HG03378 (cell line): ENCODE data around the gene SF3B5.
"Not testable (repeated sequence)": the region's sequence is repeated elsewhere in the genome, so short reads cannot be mapped to it uniquely, and the experiment has no call there.

Source experiments
- ATAC-seq: cut with Tn5 transposase; IDR thresholded peaks from one replicate; pipeline ENCODE4 v1.9.1; 2021; ENCODE audit warnings: mild to moderate bottlenecking, moderate library complexity; ENCODE audit not compliant: unreplicated experiment

The SF3B5 gene

DNA sequence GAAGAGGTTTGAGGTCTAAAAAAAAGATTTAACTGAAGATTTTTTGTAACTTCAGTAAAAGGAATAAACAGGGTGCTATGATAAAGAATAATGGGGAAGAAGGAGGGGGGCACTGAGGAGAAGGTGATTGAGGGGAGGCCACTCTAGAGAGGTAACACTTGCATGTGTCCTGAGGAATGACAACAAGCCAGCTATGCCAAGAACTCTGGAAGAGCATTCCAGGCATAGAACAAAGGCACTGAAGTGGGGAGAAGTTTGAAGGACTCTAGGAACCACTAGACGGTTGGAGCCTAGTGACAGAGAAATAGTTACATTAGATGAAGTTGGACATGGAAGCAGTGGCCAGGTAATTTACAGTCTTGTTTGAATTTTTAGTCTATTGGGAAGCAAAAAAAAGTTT is 10.8 kb upstream of the SF3B5 start:
- ATAC-seq: no peak

DNA sequence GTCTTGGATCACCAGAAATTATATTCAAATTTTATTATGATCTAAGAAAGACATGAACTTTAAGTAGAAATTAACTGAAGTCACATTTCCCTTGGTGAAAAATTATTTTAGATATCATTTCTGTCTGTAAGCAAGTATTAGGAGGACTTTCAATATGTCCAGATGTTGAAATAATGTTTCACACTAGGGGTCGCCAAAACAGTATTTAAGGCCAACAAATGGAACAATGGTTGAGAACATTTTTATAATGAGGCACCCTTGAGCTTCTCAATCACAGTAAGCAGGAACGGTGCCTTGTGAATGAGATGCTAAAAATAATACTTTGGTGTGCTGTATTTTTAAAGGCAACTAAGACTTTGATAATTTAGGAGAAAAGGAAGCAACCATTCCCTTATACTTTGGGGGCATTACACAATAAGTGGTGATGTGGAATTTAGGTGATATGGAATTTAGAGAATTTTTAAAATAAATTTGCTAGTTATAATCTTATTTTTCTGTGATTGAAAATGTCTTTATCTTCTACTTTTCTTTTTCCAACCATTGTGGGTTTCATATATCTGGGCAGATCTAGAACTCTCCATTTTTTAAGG is 9.6 kb upstream of the SF3B5 start:
- peak; percentile 88 for ATAC-seq

DNA sequence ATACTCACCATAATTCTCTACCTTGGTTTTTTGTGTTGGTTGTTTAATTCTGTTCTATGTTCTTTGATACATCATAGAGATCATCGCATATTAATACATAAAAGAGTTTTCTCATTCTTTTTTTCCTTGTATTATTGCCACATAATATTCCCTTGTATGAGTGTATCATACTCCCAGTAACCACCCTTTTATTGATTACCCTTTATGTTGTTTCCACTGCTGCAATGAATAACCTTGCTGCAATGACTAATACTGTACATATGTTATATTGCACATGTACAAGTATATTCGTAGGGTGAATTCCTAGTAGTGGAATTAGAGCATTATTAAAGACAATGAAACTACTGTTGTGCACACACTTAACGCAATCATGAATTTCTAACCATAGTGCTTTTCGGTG is 9.1 kb upstream of the SF3B5 start:
- ATAC-seq: peak; percentile 16

GRCh38 chr6:144103026-144103563 is 7.7 kb upstream of the SF3B5 start:
- ATAC-seq: no peak

DNA sequence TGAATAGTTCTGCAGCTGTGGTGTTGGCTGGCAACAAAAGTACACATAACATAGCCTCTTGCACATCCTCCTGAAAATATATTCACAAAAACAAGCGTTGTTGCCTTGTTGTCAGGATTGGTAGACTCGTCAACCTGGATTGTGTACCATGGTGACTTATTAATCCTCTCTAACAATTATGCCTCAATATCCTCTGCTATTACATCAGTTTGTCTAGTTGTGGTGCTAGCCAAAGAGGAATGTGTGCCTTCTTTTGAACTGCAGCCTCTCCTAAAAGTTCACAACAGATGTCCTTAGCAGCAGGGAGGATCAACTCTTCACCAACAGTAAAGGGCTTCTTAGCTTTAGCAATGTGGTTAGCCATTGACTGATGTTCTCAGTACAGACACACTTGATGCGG is 3.6 kb upstream of the SF3B5 start:
- no peak for ATAC-seq

- no peak for ATAC-seq
Measured at GRCh38 chr6:144094731-144095133, 641 bp downstream of the SF3B5 start.

DNA sequence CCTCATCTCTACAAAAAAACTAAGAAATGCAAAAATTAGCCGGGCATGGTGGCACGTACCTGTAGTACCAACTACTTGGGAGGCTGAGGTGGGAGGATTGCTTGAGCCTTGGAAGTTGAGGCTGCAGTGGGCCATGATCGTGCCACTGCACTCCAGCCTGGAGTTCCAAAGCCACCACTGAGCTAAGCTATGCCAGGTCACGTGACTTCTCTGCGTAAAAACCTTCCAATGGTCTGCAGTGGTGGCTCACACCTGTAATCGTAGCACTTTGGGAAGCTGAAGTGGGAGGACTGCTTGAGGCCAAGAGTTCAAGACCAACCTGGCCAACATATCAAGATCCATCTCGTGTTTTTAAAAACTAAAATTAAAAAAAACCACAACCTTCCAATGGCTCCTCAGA is 1.7 kb downstream of the SF3B5 start:
- no peak for ATAC-seq

GRCh38 chr6:144093236-144093635 is 2.1 kb downstream of the SF3B5 start:
- no peak for ATAC-seq

DNA sequence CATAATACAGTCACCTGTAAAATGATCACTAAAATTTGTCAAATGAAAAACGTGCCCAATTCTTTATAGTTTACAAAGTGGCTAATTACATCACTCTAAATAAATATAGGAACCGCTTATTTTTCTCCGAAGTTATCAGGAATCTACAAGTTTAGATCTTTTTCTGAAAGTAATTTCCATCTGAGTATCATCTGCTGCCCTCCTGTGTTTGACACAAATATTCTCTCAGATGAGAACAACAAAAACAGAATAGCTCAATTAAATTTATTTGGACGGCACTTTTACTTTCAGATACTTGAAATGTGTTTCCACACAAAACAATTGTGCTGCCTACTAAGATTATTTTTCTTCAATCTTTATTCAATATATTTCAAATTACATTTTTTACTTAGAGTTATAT is 5.0 kb downstream of the SF3B5 start:
- ATAC-seq: no peak

DNA sequence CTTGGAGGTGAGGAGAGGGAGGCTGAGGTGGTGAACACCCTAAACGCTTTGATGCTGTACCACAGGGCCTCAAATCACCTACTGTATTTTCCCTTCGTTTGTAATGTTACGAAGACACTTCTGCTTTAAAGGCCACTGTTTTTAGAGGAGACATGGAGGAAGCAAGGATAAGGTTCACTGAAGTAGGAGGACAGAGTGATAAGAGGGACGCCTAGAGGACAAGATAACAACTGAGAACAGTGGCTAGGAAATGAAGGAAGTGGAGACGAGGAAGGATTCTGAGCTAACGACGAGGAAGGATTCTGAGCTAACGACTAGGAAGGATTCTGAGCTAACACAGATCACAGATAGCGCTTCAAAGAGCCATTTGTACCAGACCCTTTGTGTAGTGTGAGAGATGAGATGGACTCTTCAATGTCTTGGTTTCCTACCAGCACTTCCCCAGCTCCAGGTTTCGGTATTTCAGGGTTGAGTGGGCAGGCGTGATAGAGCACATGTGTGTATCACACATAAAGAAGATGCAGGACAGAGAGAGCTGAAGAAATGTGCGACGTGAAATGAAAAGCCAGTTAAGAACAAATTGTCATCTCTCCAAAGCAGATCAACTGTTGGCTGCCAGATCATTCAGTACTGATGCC is 7.5 kb downstream of the SF3B5 start:
- ATAC-seq: no peak

GRCh38 chr6:144086959-144087358 is 8.4 kb downstream of the SF3B5 start:
- ATAC-seq: no peak

DNA sequence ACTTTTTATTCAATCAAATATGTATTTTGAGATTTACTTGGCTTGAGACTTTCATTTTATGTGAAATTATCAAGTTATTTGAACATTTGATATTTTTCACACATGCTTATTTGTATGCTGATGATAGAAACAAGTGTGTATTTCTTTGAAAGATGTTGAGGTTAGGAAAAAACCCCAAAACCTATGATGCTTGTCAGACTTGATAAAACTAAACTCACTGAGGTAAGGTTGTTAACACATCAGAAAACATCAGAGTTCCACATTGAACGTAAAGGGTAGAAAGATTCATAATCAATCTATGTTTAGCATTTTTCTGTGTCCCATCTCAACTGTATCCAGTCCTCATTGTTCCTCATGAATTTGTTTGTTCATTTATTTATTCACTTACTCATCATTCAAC is 12.2 kb downstream of the SF3B5 start:
- ATAC-seq: no peak

GRCh38 chr6:144082412-144082811 is 13.0 kb downstream of the SF3B5 start:
- not testable (repeated sequence) for ATAC-seq

DNA sequence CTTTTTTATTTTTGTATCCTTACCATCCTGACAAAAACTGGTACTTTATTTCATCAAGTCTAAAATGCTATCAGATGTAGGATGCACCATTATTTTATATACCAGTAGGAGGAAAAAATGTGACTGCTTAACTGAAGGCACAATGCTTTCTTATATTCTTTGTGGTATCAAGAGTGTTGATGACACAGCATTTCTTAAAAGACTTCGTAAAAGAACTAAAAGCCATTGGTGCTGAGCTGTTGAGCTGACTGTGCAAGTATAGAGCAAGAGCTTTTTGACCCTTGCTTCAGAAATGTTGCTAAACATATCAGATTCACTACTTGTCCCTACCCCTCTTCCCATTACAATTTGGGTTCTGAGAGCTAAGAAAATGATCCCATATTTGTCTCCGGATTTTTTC is 17.5 kb downstream of the SF3B5 start:
- ATAC-seq: no peak

GRCh38 chr6:144075875-144076274 is 19.5 kb downstream of the SF3B5 start:
- ATAC-seq: no peak

- peak; percentile 57 for ATAC-seq
Measured at GRCh38 chr6:144075187-144075586, 20.2 kb downstream of the SF3B5 start.

GRCh38 chr6:144073024-144073423 is 22.3 kb downstream of the SF3B5 start:
- ATAC-seq: no peak

DNA sequence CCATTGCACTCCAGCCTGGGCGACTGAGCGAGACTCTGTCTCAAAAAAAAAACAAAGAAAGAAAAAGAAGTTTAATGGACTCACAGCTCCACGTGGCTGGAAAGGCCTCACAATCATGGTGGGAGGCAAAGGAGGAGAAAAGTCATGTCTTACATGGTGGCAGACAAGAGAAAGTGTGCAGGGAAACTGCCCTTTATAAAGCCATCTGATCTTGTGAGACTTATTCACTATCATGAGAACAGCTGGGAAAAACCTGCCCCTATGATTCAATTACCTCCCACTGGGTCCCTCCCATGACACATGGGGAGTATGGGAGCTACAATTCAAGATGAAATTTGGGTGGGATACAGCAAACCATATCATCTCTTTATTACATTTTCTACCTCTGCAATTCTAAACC is 25.9 kb downstream of the SF3B5 start:
- no peak for ATAC-seq

DNA sequence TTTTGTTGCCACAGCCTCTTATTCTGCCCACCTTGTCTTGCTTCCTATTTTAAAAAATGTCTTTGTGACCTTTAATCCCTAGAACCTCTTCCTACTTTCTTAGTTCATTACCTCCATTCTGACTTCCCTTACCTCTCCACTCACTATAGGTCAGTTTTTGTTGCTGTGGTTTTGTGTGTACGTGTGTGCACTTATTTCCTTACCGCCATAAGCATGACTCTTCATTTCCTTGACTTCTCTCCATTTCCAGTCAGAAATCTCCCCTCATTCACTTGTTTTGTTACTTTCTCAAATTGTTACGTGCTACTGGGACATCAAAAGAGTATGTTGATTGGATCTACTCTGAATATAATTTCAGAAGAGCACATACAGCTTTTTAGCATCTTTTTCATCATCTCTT is 26.6 kb downstream of the SF3B5 start:
- ATAC-seq: no peak

DNA sequence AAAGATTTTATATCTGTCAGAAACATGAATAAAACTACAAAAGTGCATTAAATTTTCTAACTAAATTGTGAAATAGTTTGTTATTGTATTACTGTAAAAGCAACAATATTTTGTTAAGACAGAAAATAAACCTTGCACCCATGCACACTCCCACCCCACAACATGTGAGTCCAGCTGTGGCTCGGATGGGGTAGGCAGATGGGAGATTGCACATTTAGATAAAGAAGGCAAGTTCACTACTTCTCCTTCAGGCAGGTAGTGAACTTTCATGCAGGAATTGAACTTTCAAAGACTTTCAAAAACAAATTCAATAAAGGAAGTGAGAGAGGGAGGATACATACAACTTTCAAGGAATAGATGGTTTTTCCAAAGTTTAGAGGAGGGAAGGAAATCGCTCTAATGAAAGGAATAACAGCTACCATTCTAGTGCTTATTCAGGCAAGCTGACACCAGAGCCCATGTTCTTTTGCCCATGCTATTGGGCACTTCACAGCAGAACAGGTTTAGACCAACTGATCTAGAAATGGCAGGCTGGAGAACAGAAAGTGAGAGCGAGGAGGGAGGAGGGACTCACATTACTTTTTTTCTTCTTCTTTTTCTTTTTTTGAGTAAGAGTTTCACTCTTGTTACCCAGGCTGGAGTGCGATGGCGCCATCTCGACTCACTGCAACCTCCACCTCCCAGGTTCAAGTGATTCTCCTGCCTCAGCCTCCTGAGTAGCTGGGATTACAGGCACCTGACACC is 28.5 kb downstream of the SF3B5 start:
- peak; percentile 52 for ATAC-seq

DNA sequence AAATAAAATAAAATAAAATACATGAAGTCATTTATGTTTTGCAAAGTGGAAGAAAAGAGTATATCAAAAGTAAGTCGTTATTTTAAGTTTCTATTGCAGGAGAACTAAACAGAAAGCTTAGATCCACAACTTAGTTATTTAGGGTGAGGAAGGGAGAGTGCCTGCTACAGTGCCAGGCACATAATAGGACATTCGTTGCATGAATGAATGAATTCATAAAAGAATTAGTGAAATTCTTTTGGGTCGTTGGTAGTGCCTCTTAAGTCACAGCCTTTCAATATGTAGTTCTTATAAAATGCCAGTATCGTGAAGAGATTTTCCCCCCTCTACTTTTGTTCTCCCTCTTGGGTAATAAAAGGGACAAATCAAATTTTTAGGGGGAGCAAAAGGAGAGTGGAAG is 29.1 kb downstream of the SF3B5 start:
- no peak for ATAC-seq

GRCh38 chr6:144065213-144065660 is 30.1 kb downstream of the SF3B5 start:
- peak; percentile 9 for ATAC-seq
